GM18508 (cell line): ENCODE data around the gene TMEM14B.
"Not testable (repeated sequence)": the region's sequence is repeated elsewhere in the genome, so short reads cannot be mapped to it uniquely, and the experiment has no call there.

ENCODE experiments used
- ATAC-seq: cut with Tn5 transposase; IDR thresholded peaks from one replicate; pipeline ENCODE4 v1.9.1; 2021; ENCODE audit warnings: moderate number of reproducible peaks; ENCODE audit not compliant: insufficient read depth, unreplicated experiment

TMEM14B gene

DNA sequence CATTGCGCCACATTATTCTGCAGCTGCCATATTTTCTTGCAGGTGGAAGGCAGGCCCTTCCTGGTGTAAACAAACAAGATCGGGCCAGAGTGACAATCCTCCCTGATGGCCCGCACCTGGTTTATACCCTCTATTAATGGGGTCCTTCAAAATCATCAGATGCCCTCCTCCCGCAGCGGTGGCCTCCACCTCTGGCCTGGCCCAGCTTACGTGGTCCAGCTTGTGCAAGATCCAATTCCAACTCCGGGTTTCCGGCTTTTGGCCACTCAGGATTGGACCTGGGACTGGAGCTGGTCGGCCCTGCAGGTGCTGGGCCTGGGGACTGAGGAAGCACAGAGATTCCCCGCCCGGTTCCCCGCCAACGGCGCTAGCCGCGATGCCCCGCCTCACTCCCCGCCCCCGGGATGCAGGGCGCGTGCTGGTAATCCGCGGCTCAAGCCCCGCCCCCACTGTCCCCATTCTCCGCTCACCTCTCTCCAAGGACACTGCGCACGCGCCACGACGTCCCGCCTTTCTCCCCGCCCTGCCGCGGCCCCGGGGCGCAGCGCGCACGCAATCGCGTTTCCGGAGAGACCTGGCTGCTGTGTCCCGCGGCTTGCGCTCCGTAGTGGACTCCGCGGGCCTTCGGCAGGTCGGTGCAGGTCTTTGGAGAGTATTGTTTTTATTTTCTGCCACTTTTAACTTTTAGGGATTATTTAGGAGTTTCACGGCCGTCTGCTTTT lies at the start of gene TMEM14B:
Gene TMEM14B (plus strand): TSS at position 555 of the 722 bp plus-strand sequence. CDS start 1,441 bp downstream, outside the sequence.
- ATAC-seq = peak; percentile 83

DNA sequence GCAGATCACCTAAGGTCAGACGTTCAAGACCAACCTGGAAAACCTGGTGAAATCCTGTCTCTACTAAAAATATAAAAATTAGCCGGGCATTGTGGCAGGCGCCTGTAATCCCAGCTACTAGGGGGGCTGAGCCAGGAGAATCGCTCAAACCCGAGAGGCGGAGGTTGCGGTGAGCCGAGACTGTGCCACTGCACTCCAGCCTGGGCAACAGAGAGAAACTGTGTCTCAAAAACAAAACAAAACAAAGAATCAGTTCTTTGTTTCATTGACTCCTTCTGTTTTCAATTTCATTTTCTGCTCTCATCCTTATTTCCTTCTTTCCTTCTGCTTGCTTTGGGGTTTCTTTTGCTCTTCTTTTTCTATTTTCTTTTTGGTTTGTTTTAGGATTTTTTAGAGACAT lies 33.6 kb upstream of the TMEM14B start:
- ATAC-seq = no peak

DNA sequence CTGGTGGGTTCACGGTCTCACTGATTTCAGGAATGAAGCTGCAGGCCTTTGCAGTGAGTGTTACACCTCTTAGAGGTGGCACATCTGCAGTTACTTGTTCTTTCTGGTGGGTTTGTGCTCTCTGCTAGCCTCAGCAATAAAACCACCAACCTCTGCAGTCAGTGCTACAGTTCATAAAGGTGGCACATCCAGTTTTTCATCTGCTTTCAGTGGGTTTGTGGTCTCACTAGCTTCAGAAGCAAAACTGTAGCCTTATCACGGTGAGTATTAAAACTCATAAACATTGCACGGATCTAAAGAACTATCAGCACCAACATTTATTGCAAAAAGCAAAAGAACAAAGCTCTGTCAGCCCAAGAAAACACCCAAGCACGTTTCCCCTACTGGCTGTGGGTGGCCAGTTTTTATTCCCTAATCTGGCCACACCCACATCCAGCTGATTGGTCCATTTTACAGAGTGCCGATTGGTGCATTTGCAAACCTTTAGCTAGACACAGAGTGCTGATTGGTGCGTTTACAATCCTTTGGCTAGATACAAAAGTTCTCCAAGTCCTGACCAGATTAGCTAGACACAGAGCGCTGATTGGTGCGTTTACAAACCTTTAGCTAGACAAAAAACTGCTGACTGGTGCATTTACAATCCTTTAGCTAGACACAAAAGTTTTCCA lies 28.2 kb upstream of the TMEM14B start:
- ATAC-seq = no peak

DNA sequence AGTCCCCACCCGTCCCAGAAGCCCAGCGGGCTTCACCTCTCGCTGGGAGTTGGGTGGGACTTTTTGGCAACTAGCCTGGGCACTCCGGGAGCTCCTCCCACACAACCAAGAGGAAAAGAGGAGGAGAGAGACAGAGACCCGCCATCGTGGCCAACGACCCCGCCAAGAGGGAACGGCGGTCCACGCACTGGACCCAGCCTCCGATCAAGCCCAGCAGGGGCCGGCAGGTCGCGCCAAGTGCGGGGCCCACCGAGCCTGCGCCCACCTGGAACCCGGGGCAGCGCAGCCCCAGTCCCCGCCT lies 27.7 kb upstream of the TMEM14B start:
- ATAC-seq = no peak

DNA sequence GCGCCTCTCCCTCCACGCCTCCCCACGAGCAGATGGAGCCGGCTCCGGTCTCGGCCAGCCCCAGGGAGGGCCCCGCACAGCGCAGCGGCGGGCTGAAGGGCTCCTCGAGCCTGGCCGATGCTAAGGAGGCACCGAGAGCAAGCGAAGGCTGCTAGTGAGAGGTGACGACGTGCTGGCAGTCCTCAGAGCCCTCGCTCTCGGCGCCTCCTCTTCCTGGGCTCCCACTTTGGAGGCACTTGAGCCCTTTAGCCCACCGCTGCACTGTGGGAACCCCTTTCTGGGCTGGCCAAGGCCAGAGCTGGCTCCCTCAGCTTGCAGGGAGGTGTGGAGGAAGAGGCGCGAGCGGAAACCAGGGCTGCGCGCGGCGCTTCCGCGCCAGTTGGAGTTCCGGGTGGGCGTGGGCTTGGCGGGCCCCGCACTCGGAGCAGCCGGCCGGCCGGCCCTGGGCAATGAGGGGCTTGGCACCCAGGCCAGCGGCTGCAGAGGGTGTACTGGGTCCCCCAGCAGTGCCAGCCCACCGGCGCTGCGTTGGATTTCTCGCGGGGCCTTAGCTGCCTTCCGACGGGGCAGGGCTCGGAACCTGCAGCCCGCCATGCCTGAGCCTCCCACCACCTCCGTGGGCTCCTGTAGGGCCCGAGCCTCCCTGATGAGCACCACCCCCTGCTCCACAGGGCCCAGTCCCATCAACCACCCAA lies 27.2 kb upstream of the TMEM14B start:
- no peak for ATAC-seq

DNA sequence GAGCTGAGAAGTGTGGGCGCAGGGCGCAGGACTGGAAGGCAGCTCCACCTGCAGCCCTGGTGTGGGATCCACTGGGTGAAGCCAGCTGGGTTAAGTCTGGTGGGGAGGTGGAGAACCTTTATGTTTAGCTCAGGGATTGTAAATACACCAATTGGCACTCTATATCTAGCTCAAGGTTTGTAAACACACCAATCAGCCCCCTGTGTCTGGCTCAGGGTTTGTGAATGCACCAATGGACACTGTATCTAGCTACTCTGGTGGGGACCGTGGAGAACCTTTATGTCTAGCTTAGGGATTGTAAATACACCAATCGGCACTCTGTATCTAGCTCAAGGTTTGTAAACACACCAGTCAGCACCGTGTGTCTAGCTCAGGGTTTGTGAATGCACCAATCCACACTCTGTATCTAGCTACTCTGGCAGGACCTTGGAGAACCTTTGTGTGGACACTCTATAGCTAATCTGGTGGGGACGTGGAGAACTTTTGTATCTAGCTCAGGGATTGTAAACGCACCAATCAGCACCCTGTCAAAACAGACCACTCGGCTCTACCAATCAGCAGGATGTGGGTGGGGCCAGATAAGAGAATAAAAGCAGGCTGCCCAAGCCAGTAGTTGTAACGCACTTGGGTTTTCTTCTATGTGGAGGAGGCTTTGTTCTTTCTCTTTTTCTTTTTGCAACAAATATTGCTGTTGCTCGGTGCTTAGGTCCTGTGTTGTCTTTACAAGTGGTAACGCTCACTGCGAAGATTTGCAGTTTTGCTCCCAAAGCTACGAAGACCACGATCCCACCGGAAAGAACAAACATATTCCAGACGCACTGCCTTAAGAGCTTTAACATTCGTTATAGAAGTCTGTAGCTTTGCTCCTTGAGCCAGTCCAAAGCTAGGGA lies 26.4 kb upstream of the TMEM14B start:
- ATAC-seq = not testable (repeated sequence)

DNA sequence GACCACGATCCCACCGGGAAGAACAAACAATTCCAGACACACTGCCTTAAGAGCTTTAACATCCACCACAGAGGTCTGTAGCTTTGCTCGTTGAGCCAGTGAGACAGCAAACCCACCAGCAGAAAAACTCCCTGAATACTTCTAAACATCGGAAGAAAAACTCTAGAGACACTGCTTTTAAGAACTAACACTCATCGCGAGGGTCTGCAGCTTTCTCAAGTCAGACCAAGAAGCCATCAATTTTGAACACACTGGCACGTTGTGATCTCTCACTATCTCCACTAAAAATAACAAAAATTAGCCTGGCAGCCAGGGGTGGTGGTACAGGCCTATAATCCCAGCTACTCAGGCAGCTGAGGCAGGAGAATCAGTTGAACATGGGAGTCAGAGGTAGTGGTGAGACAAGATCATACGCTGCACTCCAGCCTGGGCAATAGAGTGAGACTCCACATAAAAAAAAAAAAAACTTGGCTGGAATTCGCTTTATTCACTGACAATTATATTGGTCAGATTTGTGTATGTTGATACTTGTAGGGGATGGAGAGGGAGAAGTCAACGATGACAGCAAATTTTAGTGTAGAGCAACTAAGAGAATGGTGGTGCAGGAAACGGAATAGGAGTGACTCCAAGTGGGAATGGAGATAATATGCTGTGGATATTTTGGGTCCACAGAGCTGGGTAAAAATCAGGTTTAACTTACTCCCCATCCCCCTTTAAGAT lies 25.6 kb upstream of the TMEM14B start:
- ATAC-seq = no peak

DNA sequence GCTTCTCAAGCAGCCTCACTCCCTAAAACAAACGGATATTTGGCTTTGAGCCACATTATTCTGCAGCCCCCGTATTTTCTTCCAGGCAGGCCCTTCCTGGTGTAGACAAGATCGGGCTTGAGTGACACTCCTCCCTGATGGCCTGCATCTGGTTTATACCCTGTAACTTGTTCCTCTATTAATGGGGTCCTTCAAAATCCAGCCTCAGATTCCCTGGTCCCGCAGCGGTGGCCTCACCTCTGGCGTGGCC lies 25.1 kb upstream of the TMEM14B start:
- ATAC-seq = no peak

DNA sequence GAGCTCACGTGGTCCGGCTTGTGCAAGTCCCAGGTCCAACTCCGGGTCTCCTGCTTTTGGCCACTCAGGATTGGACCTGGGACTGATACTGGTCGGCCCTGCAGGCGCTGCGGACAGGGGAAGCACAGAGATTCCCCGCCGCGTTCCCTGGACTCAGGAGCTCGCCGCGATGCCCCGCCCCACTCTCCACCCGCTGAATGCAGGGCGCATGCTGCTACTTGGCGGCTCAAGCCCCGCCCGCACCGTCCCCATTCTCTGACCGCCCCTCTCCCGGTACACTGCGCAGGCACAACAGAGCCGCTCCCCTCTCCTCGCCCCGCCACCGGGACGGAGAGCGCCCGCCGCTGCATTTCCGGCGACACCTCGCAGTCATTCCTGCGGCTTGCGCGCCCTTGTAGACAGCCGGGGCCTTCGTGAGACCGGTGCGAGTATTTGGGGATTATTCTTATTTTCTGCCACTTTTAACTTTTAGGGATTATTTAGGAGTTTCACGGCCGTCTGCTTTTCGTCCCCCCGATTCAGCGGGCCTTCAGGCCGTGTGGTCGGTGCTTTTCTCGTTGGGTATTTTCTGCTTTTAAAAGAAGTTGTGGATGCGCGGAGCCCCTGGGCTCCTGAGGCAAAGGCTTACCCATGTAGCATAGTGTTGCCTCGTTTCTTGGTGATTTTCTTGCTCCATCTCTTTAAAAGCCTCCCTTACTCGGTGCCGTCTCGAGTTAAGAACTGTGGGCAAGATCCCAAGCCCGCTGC lies 24.6 kb upstream of the TMEM14B start, which contains the start of gene TMEM14C:
Gene TMEM14C (plus strand): TSS at position 251 of the 747 bp plus-strand sequence. CDS start 1,544 bp downstream, outside the sequence.
- peak; percentile 82 for ATAC-seq

DNA sequence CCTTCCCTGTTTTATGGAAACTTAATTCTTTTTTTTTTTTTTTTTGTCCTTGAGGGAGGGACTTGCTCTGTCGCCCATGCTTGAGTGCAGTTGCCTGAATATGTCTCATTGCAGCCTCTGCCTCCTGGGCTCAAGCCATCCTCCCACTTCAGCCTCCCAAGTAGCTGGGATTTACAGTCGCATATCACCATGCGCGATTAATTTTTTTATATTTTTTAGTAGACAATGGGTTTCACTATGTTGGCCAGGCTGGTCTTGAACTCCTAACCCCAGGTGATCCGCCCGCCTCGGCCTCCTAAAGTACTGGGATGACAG lies 24.1 kb upstream of the TMEM14B start:
- no peak for ATAC-seq

DNA sequence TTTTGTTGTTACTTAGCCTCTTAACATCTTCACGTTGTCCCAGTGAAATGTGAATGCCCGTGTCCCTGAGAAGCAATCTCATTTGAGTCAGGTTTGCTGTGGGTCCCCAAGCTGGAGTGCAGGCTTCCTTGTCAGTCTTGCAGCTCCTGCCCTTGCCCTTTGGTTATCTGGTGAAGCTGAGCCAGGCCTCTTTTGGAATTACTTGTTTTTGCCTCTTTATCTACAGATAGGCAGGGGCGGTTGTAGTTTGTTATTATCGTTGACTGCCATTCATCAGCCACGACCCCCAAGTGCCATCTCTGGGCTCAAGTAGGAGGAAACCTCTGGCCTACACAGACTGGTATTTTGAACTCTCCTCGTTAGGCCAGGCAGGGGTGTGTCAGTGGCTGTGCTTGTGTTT lies 22.6 kb upstream of the TMEM14B start:
- no peak for ATAC-seq

DNA sequence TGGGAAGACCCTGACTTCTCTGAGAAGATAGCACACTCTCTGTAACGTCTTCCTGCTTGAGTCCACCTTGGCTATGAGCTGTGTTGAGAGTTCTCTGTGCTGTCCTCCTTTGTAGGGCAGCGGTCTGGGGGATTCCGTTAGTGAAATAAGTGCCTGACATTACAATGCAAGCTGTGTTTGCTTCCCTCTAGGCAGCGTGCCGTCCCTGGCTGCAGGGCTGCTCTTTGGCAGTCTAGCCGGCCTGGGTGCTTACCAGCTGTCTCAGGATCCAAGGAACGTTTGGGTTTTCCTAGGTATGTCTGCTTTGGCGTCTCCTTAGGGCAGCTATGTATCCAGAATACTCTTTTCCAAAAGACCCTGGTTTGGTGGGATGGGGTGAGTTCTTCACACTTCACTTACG lies 21.9 kb upstream of the TMEM14B start:
- no peak for ATAC-seq

DNA sequence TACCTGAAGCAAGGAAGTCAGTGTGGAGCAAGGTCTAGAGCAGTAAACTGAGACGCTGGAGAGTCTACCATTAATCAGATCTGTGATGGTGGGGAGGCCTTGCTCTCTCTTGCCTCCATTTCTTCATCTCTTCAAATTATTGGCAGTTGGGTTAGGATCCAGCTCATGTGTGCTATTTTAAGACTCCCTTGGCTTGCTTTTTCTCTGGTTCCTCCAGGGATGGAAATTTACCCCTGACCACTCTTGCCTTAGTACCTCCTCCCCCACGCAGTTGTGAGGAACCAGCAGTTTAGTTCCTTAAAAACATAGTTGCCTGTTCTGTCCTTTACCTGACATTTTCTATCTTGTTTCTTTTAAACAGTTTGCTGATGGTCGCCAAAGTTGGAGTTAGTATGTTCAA lies 17.4 kb upstream of the TMEM14B start:
- no peak for ATAC-seq

DNA sequence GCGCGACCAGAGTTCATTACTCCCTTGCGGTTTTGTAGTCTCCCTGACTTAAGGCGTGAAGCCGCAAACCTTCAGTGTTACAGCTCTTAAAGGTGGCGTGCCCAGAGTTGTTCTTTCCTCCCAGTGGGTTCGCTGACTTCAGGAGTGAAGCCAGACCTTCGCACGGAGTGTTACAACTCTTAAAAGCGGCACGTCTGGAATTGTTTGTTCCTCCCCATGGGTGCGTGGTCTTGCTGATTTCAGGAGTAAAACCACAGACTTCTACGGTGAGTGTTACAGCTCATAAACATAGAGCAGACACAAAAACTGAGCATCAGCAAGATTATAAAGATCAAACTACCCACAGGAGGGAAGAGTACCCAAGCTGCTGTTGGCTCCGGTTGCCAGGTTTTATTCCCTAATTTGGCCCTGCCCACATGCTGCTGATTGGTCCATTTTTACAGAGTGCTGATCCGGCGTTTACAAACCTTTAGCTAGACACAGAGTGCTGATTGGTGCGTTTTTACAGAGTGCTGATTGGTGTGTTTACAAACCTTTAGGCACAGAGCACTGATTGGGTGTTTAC lies 14.4 kb upstream of the TMEM14B start:
- no peak for ATAC-seq

DNA sequence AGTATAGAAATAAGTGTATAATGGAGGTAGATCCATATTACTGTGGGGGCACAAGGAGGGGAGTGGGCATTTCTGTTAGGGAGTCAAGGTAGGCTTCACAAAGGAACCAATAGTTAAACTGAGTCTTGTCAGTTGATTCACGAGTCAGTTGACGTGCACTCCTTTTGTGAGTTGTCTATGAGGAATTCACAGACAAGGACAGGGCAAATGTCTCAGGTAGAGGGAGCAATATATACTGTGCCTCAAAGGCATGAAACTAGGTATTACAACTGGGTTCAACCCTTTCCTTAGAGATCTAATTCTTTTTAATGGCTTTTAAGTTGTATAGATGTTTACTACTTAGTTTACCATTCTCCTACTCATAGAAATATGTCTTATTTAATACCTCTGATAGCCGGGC lies 13.7 kb upstream of the TMEM14B start:
- no peak for ATAC-seq

DNA sequence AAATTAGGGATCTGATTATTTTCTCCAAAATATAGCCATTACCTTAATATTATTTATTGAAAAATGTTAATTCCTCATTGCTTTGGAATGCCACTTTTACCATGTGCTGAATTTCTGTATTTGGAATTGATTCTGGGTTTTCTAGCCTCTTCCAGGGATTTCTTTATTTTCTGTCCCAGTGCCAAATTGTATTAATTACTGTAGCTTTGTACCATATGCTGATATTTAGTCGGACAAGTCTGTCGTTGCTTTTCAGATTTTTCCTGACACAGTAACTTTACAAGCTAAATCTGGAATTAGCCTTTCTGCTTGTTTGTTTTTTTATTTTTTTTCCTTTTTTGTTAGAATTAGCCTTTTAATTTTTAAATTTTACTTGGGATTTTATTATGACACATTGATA lies 10.9 kb upstream of the TMEM14B start:
- ATAC-seq = no peak

DNA sequence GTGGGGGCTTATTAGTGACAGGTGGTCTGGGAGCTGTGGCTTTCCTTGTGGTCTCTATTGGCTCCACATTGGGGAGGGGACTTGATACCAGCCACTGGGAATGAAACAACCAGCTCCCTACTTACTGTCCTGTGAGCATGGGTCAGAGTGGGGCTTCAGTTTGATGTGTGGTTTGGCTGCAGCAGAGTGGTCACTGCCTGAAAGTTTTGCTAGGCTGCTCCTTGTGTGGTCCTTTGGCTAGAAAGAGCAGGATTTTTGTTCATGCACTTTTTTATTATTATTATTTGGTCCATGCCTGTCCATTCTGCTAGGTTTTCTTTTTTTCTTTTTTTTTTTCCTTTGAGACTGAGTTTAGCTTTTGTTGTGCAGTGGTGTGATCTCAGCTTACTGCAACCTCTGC lies 7.5 kb upstream of the TMEM14B start:
- no peak for ATAC-seq

DNA sequence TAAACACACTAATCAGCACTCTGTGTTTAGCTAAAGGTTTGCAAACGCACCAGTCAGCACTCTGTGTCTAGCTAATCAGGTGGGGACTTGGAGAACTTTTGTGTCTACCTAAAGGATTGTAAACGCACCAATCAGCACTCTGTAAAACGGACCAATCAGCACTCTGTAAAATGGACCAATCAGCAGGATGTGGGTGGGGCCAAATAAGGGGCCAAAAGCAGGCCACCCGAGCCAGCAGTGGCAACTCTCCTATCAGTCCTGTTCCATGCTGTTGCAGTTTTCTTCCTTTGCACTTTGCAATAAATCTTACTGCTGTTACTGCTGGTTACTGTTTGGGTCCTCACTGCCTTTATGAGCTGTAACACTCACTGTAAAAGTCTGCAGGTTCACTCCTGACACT lies 6.0 kb upstream of the TMEM14B start:
- ATAC-seq = not testable (repeated sequence)

DNA sequence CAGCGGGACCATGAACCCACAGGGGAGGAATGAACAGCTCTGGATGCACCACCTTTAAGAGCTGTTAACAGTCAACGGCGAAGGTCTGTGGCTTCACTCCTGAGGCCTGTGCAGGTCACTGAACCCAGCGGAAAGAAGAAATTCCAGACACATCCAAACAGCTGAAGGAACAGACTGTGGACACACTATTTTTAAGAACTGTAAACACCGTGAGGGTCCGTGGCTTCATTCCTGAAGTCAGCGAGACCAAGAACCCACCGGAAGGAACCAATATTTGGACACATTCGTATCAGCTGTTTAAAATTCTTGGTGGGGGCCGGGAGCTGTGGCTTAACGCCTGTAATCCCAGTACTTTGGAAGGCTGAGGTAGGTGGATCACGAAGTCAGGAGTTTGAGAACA lies 5.4 kb upstream of the TMEM14B start:
- ATAC-seq = no peak
